ENCODE results near the gene OPN1SW.

OPN1SW gene

DNA sequence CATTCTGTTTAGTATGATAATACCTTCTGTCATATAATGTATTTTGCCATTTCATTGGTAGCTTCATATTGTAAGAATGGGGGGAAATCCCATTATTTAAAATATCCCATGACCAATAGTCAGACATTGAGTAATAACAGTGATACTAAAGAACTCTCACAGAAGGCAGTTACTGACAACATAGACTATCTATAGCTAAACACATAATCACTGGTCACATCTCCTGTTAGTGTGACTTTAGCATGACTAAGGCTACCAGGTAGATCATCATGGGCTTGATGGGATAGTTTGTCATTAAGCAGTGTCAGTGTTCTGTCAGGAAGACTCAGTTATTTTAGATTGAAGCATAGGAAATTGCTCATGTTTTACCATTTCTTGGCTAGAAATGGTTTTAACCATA lies 16.4 kb downstream of the OPN1SW start:
- no peak for DNase-seq (ENCODE audit: low read depth in 4 of 4, low spot score in 1 of 4)

DNA sequence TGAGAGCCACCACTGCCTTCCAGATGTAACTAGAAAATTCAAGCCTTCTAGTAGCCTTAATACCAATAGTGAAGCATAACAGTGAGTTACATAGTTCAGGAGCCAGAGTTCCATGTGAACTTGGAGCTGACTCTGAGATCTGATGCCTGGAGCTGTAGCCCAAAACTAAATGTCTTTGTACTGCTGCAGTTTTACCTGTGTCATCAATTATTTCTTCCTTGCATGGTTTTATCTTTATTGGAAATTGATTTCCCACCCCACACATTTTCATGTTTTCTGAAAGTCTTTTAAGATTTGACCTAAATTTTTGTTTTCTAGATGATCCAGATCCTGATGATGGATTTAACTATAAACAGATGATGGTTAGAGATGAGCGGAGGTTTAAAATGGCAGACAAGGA lies 17.0 kb downstream of the OPN1SW start:
- DNase-seq (ENCODE audit: low read depth in 4 of 4, low spot score in 1 of 4), result no peak

DNA sequence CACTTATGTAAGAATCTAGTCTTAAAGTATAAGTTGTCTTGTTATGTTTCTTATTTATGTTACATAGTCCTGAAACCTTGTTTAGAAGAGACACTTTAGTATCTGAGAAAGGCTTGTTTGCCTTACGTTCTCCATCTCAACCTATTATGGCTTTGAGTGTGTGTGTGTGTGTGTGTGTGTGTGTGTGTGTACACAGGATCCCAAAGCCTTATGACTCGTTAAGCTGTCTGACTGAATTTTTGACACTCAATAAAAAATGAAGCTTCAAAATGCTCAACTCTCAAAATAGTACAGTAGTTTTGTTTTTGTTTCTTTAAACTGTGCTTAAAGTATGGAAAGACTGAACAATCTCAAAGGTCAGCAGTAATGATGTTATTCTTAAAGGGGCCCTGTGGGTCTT lies 18.4 kb downstream of the OPN1SW start:
- DNase-seq (ENCODE audit: low read depth in 4 of 4, low spot score in 1 of 4), result no peak

DNA sequence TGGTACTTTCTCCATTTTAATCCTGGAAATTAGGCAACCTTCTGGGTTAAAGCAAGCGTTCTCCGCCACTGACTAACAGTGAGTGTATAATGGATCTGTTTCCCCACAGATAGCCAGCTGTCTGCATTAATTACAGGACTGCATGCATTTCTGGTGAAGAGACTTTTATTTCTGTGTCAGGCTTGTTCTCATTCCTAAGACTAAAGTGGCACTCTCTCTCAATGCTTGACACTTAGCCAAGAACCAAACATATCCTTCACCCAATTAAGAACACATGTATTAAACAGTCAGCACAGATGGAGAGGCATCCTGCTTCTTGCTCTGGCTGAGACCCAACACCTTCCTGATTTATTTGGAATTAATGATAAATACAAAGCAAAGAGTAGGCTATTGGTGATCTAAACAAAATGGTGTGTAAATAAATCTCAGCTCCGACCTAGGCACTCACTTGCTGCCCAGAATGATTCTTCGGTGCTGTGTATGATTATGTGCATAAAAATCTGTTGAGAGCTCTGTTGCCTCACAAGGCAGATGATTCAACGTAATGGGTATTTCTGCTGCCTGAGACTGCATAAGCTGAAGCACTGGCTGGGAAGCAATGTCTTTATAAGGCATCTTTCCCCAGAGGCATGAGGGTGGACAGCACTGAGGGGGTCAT lies 19.6 kb downstream of the OPN1SW start:
- DNase-seq (ENCODE audit: low read depth in 4 of 4, low spot score in 1 of 4), result no peak

DNA sequence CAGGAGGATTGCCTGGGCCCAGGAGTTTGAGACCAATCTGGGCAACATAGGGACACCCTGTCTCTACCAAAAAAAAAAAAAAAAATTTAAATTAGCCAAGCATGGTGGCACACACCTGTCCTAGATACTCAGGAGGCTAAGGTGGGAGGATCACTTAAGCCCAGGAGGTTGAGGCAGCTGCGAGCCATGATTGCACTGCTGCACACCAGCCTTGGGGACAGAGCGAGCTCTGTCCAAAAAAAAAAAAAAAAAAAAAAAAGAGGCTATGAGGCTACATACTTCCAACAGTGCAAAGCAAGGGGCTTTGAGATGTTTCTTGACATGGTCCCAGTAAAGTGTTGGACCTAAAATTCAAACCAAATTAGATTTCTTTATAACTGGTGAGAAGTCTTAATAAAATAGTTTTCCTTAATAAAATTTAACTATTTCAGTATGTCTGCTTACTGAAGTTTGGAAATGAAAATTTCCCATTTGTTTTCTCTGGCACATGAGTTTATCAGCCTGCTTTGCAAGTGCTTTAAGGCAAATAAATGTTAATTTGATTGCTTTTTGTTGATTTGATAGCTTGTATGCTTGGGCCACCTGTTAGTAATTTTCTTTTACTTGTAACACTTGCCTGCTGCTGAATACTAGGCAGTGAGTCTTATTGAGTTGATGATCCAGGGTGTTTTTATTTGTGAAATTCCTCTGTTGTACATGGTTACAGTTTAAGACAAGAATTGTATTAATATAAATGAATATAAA lies 20.3 kb downstream of the OPN1SW start:
- DNase-seq (ENCODE audit: low read depth in 4 of 4, low spot score in 1 of 4), result no peak

DNA sequence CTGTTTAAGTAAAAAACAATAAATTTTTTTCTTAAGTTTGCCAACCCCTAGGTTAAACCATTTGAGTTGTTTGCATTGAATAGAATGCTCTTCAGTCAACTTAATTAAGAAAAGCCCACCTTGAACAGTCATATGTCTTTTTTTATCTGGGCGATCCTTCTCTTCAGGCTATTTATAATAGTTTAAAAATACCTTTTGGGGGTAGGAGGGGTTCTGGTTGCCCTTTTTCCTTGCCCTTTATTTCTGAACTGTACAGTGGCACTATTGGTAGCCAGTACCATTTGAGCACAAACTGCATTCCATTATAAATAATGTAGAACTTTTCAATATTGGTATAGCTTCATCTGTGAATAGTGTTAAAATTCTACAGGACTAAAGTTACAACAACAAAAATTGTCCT lies 23.3 kb downstream of the OPN1SW start:
- no peak for DNase-seq (ENCODE audit: low read depth in 4 of 4, low spot score in 1 of 4)

DNA sequence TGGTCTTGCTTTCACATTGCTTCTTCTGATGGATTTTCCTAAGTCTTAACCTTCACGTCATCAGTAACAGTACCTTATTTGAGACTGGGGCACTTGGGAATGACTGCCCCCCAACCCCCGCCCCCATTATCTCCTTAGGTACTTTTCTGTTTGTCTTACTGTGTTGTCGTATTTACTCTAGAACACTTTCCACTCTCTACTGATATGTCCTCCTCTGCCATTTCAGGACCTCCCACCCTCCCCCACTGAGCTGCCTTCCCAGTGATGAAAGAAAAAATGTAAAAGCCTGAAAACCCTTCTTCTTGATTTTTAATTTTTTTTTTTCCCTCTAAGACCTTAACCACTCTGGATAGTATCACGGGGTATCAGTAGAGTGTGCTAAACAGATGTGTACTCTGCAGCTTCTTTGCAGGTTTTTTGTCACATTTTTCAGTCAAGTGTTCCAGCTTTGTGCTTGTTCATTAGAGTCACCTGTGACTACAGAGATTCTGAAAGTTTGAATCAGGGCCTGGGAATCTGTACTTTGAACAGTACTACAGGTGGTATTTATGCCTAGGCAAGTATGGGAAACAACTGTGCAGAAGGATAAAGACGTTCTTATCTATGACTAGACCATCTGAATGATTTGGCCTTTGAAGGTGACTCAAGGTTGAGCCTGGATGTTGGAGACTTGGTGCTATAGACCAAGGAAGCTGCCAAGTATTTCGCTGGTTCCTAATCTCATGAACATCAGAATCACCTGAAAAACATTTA lies 28.1 kb downstream of the OPN1SW start:
- no peak for DNase-seq (ENCODE audit: low read depth in 4 of 4, low spot score in 1 of 4)

DNA sequence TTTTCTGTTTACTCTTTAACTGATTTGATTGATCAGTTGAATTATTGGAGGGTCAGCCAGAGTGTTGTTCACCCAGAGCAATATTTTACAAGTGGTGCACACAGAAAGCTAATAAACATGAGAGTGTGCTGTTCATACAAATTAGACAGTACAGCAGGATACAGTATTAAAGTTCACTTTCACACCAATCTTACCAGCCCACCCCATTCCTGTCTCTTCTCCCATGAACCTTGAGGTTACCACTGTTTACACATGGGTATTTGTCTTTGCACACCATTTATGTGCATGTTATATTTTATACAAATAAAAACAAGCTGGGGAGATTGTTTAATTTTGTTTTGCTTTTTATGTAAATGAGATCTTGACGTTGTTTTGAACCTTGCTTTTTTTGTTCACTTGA lies 29.9 kb downstream of the OPN1SW start:
- DNase-seq (ENCODE audit: low read depth in 4 of 4, low spot score in 1 of 4), result no peak

DNA sequence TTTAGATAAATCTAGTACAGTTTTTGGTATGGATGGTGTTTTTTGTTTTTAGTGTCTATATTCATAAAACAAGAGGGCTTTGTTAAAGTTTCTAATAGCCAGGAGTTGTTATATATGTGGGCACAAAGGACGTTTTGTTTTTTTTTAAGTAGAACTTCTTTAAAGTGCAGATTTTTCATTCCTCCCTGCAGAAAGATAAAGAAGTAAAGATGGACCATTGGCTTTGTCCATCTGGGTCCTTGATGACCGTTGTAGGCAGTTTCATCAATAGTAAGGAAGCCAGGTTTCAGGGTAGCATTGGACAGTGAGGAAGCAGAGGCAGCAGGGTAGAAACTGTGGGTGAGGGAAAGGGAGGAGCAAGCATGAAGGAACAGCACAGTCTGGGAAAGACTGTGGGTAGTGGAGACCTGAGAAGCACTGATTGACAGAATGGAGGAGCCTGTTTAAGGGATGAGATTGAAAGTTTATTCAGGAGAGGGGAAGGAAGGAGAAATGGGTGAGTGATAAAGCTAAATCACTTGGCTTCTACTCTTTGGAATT lies 31.2 kb downstream of the OPN1SW start:
- no peak for DNase-seq (ENCODE audit: low read depth in 4 of 4, low spot score in 1 of 4)

DNA sequence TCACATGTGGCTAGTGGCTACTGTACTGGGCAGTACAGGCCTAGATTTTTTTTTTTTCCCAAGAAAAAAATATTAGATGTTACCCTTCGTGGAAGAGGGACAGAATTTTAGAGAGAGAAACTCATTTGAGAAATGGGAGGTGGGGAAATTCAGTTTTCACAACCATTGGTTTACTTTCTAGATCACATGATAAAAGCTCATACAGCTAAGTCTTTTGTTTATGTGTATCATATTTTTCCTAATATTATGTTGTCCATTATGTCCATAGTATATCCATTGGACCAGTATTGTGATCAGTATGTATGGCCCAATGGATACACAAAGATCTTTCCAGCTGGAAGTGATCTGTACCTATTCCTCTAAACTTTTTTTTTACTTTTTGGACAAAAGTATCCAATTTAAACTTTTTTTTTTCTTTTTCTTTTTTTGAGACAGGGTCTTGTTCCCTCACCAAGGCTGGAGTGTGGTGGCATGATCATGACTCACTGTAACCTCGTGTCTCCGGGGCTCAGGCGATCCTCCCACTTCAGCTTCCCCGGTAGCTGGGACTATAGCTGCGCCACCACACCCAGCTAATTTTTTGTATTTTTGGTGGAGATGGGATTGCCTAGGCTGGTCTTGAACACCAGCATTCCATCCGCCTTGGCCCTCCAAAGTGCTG lies 32.4 kb downstream of the OPN1SW start:
- DNase-seq (ENCODE audit: low read depth in 4 of 4, low spot score in 1 of 4), result no peak

DNA sequence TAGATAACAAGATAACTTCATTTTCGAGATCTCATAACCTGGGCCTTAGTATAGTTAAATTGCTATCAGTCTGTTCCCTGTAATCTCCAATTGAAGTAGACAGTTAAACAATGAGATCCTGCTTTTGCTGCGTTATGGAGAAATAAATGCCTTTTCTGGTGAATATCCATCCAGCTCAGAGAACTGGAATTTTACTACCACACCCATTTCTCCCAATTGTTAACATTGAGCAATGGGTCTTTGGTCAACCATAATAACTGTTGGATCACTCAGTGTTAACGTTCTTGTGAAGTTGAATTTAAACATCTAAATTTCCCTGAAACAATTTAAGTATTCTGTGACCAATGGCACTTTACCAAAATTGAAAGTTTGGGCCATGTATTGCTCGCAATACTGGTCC lies 33.4 kb downstream of the OPN1SW start:
- no peak for DNase-seq (ENCODE audit: low read depth in 4 of 4, low spot score in 1 of 4)

DNA sequence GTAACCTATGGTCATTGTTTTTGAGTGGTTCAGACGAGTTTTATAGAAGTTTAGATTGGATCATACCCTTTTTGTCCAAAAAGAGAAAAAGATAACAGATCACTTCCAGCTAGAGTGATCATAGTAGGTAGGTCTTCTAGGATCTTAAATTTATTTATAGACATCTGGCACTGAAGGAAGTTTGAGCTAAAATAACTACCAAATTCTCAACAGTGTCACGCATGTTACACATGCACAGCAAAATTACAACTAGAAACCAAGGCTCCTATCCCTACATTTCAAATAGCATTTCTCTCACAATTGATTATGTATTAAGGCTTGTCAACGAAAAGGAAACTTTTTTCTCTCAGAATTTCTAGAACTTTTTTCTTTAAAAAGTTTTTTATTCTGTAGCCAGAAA lies 34.1 kb downstream of the OPN1SW start:
- DNase-seq (ENCODE audit: low read depth in 4 of 4, low spot score in 1 of 4), result no peak

DNA sequence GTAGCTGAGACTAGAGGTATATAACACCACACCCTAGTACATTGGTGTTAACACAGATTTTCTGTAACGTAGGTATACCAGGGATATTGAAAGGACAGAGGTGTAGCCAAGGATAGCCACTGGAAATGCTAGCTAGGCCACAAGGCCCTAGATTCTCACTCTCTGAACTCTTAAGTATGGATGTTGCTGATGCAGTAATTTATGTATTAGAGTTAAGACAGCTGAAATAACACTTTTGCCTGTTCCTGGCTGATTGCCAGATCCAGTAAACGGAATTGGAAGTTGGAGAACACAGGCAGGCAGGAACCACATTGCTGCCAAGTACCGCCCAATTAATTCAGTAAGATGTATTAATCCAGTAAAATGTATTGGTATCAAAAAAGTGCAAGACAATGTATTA lies 34.6 kb downstream of the OPN1SW start:
- no peak for DNase-seq (ENCODE audit: low read depth in 4 of 4, low spot score in 1 of 4)

DNA sequence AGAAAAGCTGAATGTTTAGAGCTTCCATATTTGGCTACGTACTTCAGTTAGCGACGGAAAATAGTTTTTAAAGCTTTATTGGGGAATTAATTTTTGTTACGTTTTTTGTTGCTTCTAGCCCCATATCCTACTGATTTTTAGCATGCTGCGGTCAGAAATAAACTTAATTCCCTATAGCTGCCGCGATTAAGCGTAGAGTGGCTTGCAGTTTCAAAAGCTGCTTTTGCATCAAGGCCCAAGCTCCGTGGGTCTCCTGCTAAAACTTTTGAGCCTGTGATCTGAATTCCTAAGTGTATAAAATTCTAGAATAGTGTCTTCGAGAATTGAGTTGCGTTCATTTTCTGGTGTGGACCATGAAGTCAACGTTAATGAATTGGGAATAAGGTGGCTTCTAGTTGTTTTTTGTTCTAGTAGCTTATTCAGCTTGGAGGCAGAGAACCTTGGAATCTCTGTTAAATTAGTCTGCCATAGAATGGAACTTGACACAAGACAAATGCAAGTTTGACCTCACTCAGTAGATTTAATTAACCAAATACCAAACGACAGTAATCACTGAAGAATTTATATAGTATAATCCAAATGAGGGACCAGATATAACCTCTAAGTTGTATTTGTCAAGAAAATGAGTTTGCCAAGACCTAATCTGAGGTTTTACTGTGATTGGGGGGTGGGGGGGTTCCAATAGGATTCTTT lies 35.5 kb downstream of the OPN1SW start:
- no peak for DNase-seq (ENCODE audit: low read depth in 4 of 4, low spot score in 1 of 4)

DNA sequence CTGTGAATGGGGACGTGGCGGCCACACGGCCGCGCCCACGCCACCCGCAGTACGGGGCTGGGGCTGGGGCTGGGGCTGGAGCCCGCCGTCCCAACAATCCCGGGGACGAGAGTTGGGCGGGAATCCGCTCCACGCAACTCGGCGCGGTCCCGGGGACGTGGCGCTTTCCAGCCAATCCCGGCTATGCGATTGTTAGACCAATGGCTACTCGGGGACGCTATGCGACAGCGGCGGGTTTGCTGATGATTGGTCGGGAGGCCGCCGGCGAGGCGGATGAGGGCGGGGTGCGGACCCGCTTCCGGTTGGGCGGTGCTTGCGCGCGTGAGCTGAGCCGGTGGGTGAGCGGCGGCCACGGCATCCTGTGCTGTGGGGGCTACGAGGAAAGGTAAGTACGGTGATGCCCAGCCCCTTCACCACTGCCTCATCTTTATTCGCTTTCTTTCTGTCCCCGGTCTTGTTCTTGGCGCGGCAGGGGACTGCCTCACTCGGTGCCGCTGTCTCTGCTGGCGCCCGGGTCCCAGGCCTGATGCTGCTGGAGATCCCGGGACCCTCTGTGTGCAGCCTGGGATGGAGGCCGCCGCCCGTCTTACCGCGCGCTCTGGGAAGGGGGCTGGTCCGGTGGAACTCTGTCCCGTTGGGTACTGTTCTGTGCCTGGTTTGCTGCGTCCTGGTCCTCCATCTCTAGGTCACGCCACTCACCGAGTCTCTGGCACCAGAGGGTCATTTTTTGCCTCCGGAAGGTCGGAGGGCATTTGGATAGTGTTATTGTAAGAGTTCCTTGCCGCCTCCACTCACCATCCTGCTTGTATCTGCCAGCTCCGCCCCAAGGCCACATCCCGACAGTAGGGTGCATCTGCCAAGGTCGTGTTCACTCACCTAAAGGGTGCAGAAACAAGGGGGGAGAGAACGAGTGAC lies 36.3 kb downstream of the OPN1SW start, which contains the start of gene CALU:
TSS of gene CALU (plus strand) at position 312 of the 915 bp plus-strand sequence. CDS start 9,225 bp downstream, outside the sequence.
- DNase-seq (ENCODE audit: low read depth in 4 of 4, low spot score in 1 of 4), result peak; percentile 82 to 95 (median 87)

DNA sequence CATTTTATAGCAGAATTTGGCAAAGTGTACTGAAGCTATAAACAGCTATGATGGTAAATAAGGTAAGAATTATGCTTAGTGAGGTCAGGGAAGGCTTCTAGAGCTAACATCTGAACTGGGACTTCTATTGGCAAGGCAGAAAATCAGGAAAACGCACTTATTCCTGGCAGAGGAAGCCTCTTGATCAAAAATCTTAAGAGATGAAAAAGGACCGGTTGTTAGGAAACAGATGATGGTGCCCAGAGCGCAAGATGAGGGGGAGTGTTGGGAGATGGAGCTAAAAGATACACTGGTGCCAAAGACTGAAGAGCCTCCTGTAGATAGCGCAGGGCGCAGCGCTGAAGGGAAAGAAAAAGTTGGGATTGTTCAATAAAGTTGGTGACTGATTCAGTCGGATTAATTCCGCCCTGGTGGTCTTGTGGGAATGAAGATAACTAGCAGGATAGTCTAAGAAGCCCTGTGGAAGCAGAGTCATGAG lies 37.0 kb downstream of the OPN1SW start:
- DNase-seq (ENCODE audit: low read depth in 4 of 4, low spot score in 1 of 4), result peak in 1 of 4 experiments; percentile 0

DNA sequence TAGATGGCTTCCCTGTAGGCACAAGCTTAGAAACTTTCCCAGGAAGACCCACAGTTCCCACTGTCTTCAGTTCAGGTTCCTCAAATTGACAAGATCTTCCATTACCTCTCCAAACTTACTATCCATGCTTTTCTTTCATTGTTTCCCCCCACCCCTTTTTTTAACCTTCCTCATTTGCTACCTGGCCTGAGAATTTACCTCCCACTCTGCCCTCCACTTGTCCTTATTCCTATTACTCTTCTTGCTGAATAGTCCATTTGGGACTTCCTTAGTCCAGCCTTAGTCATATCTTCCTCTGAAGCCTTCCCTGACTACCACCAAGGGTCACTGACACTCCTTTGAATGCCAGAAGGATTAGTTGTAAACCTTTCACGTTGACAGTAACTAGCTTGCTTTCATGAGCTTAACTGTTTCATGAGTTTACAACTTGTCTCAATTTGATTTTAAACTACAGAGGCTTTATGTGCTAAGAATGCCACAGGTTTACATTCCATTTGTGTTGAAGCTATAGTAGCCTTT lies 37.7 kb downstream of the OPN1SW start:
- DNase-seq (ENCODE audit: low read depth in 4 of 4, low spot score in 1 of 4), result no peak

DNA sequence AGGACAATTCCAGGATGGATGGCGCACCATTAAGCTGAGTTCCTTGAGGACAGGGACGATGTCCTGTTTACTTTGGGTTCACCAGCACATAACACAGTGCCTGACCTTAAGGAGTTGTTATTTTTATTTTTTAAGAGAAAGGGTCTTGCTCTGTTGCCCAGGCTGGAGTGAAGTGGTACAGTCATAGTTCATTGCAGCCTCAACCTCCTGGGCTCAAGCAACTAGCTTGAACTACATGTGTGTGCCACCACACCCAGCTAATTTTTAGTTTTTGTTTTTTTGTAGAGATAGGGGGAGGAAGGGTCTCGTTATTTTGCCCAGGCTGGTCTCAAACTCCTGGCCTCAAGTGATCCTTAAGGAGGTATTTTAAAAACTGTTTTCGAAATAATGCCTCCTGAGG lies 38.2 kb downstream of the OPN1SW start:
- no peak for DNase-seq (ENCODE audit: low read depth in 4 of 4, low spot score in 1 of 4)

DNA sequence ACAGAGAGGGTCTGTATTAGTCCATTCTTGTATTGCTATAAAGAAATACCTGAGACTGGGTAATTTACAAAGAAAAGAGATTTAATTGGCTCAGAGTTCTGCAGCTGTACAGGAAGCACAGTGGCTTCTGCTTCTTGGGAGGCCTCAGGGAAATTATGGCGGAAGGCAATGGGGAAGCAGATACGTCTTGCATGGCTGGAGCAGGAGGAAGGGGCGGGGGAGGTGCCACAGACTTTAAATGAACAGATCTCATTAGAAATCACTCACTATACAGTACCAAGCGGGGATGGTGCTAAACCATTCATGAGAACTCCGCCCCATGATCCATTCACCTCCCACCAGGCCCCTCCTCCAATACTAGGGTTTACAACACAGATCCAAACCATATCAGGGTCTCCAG lies 40.2 kb downstream of the OPN1SW start:
- DNase-seq (ENCODE audit: low read depth in 4 of 4, low spot score in 1 of 4), result no peak
